Smooth muscle cell (in vitro differentiated cells): ENCODE results near the gene ITSN1. TPM values are rescaled to one million over a fixed set of nuclear protein-coding genes. Genes with fewer than 3 reads are reported as not detected.

Source experiments
- DNase-seq: peaks from one replicate; lab custom pipeline; 2025; ENCODE audit not compliant: unreplicated experiment; lab: John Stamatoyannopoulos, UW
- H2AFZ ChIP-seq: fragments of 200-600 bp; sonication (generic); 2 replicates; pipeline ENCODE4 v1.6.0; 2016; ENCODE audit warnings: antibody characterized with exemption, low read depth, mild to moderate bottlenecking
- H3F3A ChIP-seq: fragments of 200-600 bp; sonication (generic); 2 replicates; pipeline ENCODE4 v1.6.0; 2017; ENCODE audit warnings: antibody characterized with exemption, low read depth
- H3K27ac ChIP-seq: fragments of 200-600 bp; sonication (generic); 2 replicates; pipeline ENCODE4 v1.5.1; 2016; ENCODE audit warnings: low read depth, mild to moderate bottlenecking
- H3K27me3 ChIP-seq: fragments of 200-600 bp; sonication (generic); 2 replicates; pipeline ENCODE4 v1.6.1; 2016; ENCODE audit warnings: low read depth, mild to moderate bottlenecking
- H3K36me3 ChIP-seq: fragments of 200-600 bp; sonication (generic); 2 replicates; pipeline ENCODE4 v1.5.1; 2016; ENCODE audit warnings: low read depth
- H3K4me1 ChIP-seq: fragments of 200-600 bp; sonication (generic); 2 replicates; pipeline ENCODE4 v1.5.1; 2016; ENCODE audit warnings: low read depth
- H3K4me2 ChIP-seq: fragments of 200-600 bp; sonication (generic); 2 replicates; pipeline ENCODE4 v1.6.0; 2016; ENCODE audit warnings: mild to moderate bottlenecking
- H3K4me3 ChIP-seq: fragments of 200-600 bp; sonication (generic); 2 replicates; pipeline ENCODE4 v1.5.1; 2016; ENCODE audit warnings: mild to moderate bottlenecking
- H3K79me2 ChIP-seq: fragments of 200-600 bp; sonication (generic); 2 replicates; pipeline ENCODE4 v1.6.0; 2016; ENCODE audit warnings: low read depth, mild to moderate bottlenecking
- H3K9ac ChIP-seq: fragments of 200-600 bp; sonication (generic); 2 replicates; pipeline ENCODE4 v1.6.0; 2016; ENCODE audit warnings: low read depth
- H3K9me3 ChIP-seq: fragments of 200-600 bp; sonication (generic); replicated peaks from 2 replicates; pipeline ENCODE4 v1.5.1; 2016; ENCODE audit warnings: low read depth
- H4K20me1 ChIP-seq: fragments of 200-600 bp; sonication (generic); 2 replicates; pipeline ENCODE4 v1.6.0; 2016; ENCODE audit warnings: low read depth
- WGBS: methylation state at CpG from one replicate; pipeline ENCODE4 v1.1.7; 2016; ENCODE audit warnings: low lambda C conversion rate; 5-methylcytosine and 5-hydroxymethylcytosine counted together
- polyA plus RNA-seq: library from polyadenylated mRNA; unstranded; fragments of >200 nt; fragmentation: Nextera tagmentation; extraction: Ambion mirVana; gene quantifications from 2 replicates; pipeline ENCODE4 v1.2.1, GENCODE V29; 2016
- total RNA-seq: library from RNA; depleted of rRNA; stranded (reverse); fragments of >200 nt; gene quantifications from 2 replicates; pipeline ENCODE4 v1.2.3, GENCODE V29; 2014
- TF ChIP-seq, protein P1 (sequence below): fragments of 200-600 bp; sonication (generic); IDR thresholded peaks from 2 replicates; pipeline ENCODE4 v1.5.1; 2017; ENCODE audit warnings: borderline replicate concordance, mild to moderate bottlenecking, antibody characterized with exemption; ENCODE audit not compliant: insufficient read depth, poor library complexity, severe bottlenecking

ITSN1 gene
- total and polyA plus RNA-seq, 2 experiments from 2014 or later: 36.4 to 76.5 TPM

DNA sequence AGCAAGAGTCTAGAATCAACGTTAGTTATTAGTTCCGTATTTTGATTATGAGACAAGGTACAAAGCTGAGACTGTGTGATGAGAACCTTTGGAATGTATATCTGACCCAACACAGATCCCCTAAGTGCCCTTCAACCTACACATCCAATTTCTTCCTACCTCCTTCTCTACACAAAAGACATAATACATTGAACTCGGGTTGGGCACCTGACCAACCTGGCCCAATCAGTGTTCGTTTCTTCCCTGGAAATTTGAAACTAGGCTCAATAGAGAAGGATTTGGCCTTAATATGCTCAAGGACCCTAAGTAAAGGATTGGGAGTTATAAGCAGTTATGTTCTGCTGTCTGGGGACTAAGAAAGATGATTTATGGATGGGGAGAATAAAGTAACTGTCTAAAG, 12.1 kb downstream of the ITSN1 start:
- no peak overlapping the region for H3K4me3 ChIP-seq
- H2AFZ ChIP-seq: no peak overlapping the region
- H3K9me3 ChIP-seq: no peaks in the 10 kb centered on the region
- H4K20me1 ChIP-seq: peaks cover 85% of the 10 kb centered on the region
- H3K9ac ChIP-seq: no peak overlapping the region
- 93% methylated on average over 4 of the region's 4 CpGs for WGBS
- no peaks in the 10 kb centered on the region for H3K36me3 ChIP-seq
- H3K79me2 ChIP-seq: peaks cover 96% of the 10 kb centered on the region
- peak overlapping the region; percentile 81 for H3K27ac ChIP-seq
- peaks cover 11% of the 10 kb centered on the region for H3K4me1 ChIP-seq
- peaks cover 6% of the 10 kb centered on the region for H3F3A ChIP-seq
- TF ChIP-seq, protein P1, sequence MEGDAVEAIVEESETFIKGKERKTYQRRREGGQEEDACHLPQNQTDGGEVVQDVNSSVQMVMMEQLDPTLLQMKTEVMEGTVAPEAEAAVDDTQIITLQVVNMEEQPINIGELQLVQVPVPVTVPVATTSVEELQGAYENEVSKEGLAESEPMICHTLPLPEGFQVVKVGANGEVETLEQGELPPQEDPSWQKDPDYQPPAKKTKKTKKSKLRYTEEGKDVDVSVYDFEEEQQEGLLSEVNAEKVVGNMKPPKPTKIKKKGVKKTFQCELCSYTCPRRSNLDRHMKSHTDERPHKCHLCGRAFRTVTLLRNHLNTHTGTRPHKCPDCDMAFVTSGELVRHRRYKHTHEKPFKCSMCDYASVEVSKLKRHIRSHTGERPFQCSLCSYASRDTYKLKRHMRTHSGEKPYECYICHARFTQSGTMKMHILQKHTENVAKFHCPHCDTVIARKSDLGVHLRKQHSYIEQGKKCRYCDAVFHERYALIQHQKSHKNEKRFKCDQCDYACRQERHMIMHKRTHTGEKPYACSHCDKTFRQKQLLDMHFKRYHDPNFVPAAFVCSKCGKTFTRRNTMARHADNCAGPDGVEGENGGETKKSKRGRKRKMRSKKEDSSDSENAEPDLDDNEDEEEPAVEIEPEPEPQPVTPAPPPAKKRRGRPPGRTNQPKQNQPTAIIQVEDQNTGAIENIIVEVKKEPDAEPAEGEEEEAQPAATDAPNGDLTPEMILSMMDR: no peak
- no peaks in the 10 kb centered on the region for H3K27me3 ChIP-seq
- no peak for DNase-seq
- H3K4me2 ChIP-seq: no peak overlapping the region

DNA sequence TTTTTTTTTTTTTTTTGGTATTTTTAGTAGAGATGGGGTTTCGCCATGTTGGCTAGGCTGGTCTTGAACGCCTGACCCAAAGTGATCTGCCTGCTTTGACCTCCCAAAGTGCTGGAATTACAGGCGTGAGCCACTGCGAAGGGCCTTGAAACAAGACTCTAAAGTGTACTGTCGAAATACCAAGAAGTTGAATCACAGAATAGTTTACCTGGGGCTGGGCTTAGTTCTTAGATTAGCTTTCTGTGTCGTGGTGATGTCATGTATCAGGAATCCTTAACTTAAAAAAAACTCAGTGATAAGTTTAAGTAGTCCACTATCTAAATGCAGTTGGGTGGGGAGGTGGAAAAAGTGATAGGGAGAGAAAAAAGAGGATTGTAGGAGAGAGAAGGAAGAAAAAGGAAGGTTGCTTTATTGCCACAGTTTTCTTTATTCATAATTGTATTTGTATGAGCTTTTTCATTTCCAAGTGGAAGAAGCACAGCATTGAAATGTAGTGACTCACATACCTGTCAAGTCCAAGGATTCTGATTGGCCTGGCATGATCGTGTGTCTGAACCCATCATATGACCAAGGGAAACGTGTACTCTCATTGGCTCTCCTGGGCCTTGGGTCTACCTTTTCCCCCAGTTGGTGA, 13.4 kb downstream of the ITSN1 start:
- no peaks in the 10 kb centered on the region for H3K27me3 ChIP-seq
- H3K79me2 ChIP-seq: peaks cover 96% of the 10 kb centered on the region
- peak overlapping the region; percentile 81 for H3K27ac ChIP-seq
- H3K4me3 ChIP-seq: no peak overlapping the region
- no peak overlapping the region for H2AFZ ChIP-seq
- no peaks in the 10 kb centered on the region for H3K9me3 ChIP-seq
- peaks cover 73% of the 10 kb centered on the region for H4K20me1 ChIP-seq
- H3K4me2 ChIP-seq: no peak overlapping the region
- no peaks in the 10 kb centered on the region for H3K36me3 ChIP-seq
- H3K9ac ChIP-seq: no peak overlapping the region
- DNase-seq: no peak
- peaks cover 11% of the 10 kb centered on the region for H3K4me1 ChIP-seq
- peaks cover 6% of the 10 kb centered on the region for H3F3A ChIP-seq
- WGBS: 37% methylated on average over 8 of the region's 8 CpGs
- TF ChIP-seq, protein P1: no peak

DNA sequence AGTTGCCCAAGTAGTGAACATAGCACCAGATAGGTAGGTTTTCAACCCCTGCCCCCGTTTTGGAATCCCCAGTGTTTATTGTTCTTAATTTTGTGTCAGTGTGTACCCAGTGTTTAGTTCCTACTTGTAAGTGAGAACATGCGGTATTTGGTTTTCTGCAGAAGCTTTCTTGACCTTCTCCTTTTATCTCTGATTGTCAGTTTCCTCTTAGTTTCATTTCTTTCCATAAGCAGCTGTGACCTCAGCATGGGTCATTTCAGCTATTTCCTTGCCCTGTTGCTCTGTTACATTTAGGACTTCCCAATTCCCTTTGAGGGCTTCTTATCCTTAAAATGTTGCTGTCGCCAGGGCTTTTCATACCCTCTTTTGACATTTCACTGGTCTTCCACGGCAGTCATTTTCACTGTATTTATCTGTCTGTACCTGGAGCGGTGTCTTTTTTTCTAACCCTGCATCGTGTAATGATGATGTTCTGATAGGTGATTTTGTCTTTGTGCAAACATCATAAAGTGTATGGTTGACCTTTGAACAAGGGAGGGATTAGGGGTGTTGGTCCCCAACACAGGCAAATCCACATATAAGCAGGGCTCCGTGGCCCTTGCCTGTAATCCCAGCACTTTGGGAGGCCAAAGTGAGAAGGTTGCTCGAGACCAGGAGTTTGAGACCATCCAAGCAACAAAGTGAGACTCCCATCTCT, 15.0 kb downstream of the ITSN1 start:
- no peak for DNase-seq
- no peak overlapping the region for H3K9ac ChIP-seq
- TF ChIP-seq, protein P1: no peak
- H2AFZ ChIP-seq: no peak overlapping the region
- 68% methylated on average over 8 of the region's 8 CpGs for WGBS
- H3F3A ChIP-seq: peaks cover 6% of the 10 kb centered on the region
- H3K4me1 ChIP-seq: peaks cover 3% of the 10 kb centered on the region
- H3K36me3 ChIP-seq: no peaks in the 10 kb centered on the region
- no peak overlapping the region for H3K4me2 ChIP-seq
- H3K27ac ChIP-seq: no peak overlapping the region
- H3K4me3 ChIP-seq: peak overlapping the region; percentile 17
- no peaks in the 10 kb centered on the region for H3K9me3 ChIP-seq
- H4K20me1 ChIP-seq: peaks cover 66% of the 10 kb centered on the region
- no peaks in the 10 kb centered on the region for H3K27me3 ChIP-seq
- H3K79me2 ChIP-seq: peaks cover 96% of the 10 kb centered on the region
